Measurements from ENCODE around the gene KCNMA1.

KCNMA1 gene

DNA sequence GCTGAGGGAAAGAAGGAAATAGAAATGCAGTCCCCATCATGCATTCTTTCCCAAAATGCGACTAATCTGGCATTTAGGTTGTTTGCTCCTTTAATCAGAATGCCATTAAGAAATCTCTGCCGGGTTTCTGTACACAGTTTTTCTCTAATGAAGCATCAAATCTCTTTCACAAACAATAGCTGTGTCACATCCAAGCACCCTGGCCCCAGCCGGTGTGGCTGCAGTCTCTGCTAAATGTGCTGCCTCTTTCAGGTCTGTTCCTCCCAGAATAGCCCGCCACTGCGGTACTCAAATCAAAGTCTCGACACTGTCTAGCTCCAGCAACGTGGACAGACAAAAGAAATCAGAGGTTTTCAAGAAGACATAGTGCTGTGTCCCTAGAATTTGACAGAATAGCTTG, 343.8 kb downstream of the KCNMA1 start:
- DNase-seq (ENCODE audit: extremely low read depth, insufficient read length): no peak
- no peak overlapping the region for H3K4me3 ChIP-seq (replicated peaks; ENCODE audit: low read depth, low read length)
- H3K36me3 ChIP-seq (ENCODE audit: control insufficient read depth, insufficient read depth, low read length): no peaks in the 10 kb centered on the region
- TF ChIP-seq, protein P1, sequence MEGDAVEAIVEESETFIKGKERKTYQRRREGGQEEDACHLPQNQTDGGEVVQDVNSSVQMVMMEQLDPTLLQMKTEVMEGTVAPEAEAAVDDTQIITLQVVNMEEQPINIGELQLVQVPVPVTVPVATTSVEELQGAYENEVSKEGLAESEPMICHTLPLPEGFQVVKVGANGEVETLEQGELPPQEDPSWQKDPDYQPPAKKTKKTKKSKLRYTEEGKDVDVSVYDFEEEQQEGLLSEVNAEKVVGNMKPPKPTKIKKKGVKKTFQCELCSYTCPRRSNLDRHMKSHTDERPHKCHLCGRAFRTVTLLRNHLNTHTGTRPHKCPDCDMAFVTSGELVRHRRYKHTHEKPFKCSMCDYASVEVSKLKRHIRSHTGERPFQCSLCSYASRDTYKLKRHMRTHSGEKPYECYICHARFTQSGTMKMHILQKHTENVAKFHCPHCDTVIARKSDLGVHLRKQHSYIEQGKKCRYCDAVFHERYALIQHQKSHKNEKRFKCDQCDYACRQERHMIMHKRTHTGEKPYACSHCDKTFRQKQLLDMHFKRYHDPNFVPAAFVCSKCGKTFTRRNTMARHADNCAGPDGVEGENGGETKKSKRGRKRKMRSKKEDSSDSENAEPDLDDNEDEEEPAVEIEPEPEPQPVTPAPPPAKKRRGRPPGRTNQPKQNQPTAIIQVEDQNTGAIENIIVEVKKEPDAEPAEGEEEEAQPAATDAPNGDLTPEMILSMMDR (IDR thresholded peaks at IDR 0.05; ENCODE audit: insufficient read depth, low read length, poor library complexity, severe bottlenecking): no peak
- no peaks in the 10 kb centered on the region; the same call in 1 of the 2 replicates for H3K27me3 ChIP-seq (replicated peaks; ENCODE audit: control insufficient read depth, insufficient read depth, low read length)

DNA sequence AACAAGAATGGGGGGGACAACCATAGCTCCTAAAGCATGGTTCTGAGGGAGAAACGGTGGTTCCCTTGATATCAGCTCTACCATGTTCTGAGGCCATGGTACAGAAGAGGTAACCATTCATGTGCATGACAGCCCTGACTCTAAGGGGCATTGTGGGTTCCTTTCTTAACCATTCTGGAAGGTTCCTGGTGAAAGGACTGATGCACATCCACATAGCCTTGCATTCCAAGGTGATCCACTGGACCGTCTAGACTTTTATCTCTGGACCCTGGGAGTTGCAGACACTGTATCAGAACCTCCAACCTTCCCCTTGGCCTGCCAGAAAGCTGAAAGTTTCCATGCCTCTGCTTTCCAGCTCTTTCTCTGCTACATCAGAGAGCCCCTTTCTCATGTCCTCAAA, 344.3 kb downstream of the KCNMA1 start:
- no peak for DNase-seq (ENCODE audit: extremely low read depth, insufficient read length)
- H3K36me3 ChIP-seq (ENCODE audit: control insufficient read depth, insufficient read depth, low read length): no peaks in the 10 kb centered on the region
- TF ChIP-seq, protein P1 (IDR thresholded peaks at IDR 0.05; ENCODE audit: insufficient read depth, low read length, poor library complexity, severe bottlenecking): no peak
- H3K27me3 ChIP-seq (replicated peaks; ENCODE audit: control insufficient read depth, insufficient read depth, low read length): no peaks in the 10 kb centered on the region; the same call in 1 of the 2 replicates
- no peak overlapping the region for H3K4me3 ChIP-seq (replicated peaks; ENCODE audit: low read depth, low read length)

DNA sequence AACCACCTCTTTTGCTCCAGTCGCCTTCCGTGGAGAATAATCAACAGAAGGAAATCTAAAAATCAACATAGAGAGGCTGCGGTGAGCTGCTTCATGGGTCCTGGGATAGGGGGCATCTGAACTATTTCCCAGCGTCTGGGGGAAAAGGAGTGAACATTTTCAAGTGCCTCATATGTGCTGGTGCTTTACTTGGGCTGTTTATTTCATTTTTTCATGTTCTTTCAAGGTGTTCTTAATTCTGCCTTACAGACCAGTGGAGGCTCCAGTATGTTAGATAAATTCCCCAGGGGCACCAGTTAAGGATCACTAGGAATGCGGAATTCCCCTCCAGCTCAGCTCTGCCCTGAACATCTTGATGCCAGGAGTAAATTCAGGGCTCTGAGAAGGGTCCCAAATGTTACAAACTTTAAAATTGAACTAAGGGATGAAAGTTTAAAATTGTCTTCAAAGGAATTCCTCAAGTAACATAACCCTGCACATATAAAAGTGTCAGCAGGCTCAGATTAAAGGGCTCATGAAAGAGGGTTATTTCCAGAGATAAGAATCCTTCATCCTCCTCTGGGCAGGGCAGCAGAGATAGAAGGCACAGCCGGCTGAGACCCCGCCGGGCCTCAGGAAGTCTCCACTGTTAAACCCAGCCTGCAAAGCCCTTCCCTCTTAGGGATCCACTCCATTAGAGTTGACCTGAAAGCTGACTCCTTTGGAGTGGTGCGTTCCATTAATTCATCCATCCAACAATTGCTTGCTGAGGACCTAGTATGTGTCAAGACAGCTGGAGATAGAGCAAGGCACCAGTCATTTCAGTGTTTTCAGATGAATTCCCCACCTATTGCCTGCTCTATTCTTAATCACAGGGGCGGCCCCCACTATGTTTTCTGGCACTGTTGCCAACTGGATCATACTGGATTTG, 345.8 kb downstream of the KCNMA1 start:
- no peaks in the 10 kb centered on the region for H3K36me3 ChIP-seq (ENCODE audit: control insufficient read depth, insufficient read depth, low read length)
- no peaks in the 10 kb centered on the region; the same call in 1 of the 2 replicates for H3K27me3 ChIP-seq (replicated peaks; ENCODE audit: control insufficient read depth, insufficient read depth, low read length)
- H3K4me3 ChIP-seq (replicated peaks; ENCODE audit: low read depth, low read length): no peak overlapping the region
- DNase-seq (ENCODE audit: extremely low read depth, insufficient read length): no peak
- TF ChIP-seq, protein P1 (IDR thresholded peaks at IDR 0.05; ENCODE audit: insufficient read depth, low read length, poor library complexity, severe bottlenecking): no peak

DNA sequence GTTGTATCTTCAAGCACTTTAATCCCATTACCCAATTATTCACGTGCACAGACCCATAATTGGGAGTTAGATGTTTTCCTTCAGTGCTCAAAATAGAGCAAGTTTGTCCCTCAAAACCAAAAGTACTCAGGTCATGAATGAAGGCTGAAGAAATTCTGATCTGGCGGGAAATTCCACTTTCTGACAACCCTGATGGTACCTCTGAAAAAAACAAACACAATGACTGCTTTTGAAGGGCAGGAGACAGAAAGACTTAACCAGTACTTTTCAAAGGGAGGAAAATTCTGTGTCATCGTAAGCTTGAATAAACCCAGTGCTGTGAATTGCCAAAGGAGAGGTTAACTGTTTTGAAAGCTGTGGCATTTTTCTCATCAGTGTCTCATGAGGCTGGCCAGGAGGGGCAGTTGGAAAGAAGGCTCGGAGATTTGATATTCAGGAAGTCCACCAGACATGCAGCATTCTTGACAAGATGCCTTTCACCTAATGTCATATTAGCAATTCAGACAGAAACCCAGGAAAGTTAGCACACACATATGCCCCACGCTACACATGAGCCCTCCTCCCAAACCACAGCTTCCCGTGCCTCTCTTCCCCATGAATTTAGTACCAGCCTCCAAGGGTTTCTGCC, 347.0 kb downstream of the KCNMA1 start:
- Histone ChIP-seq H3K36me3 (ENCODE audit: control insufficient read depth, insufficient read depth, low read length) (no peaks in the 10 kb centered on the region), H3K4me3 (replicated peaks; ENCODE audit: low read depth, low read length) (no peak overlapping the region), H3K27me3 (replicated peaks; ENCODE audit: control insufficient read depth, insufficient read depth, low read length) (no peaks in the 10 kb centered on the region; the same call in 1 of the 2 replicates)
- no peak for DNase-seq (ENCODE audit: extremely low read depth, insufficient read length)
- TF ChIP-seq, protein P1 (IDR thresholded peaks at IDR 0.05; ENCODE audit: insufficient read depth, low read length, poor library complexity, severe bottlenecking): no peak

DNA sequence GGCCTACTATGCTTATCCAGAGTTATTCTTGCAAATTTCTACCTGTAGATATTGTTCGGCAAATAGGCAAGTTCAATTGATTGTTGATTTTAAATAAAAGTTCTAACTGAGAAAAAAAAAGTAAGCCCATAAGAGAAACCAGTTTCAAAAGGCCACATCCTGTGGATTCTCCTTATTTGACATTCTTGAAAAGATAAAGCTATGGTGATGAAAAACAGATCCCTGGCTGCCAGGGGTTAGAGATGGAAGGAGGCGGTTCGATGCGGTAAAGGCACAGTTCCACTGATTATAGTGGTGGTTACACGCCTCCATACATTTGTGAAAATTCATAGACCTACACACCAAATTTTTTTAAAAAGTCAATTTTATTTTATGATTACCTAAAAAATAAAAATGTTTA, 347.8 kb downstream of the KCNMA1 start:
- Histone ChIP-seq H3K27me3 (replicated peaks; ENCODE audit: control insufficient read depth, insufficient read depth, low read length) (no peaks in the 10 kb centered on the region; the same call in 1 of the 2 replicates), H3K36me3 (ENCODE audit: control insufficient read depth, insufficient read depth, low read length) (no peaks in the 10 kb centered on the region), H3K4me3 (replicated peaks; ENCODE audit: low read depth, low read length) (no peak overlapping the region)
- TF ChIP-seq, protein P1 (IDR thresholded peaks at IDR 0.05; ENCODE audit: insufficient read depth, low read length, poor library complexity, severe bottlenecking): no peak
- DNase-seq (ENCODE audit: extremely low read depth, insufficient read length): no peak
